Subcutaneous adipose tissue (tissue), 4 donors: ENCODE data around the gene DTNBP1. TPM values are rescaled to one million over a fixed set of nuclear protein-coding genes. Genes with fewer than 3 reads are reported as not detected.

Experiments
- total RNA-seq, 4 donors: library from RNA; depleted of rRNA; stranded (reverse); fragments of >200 nt; gene quantifications; one replicate each; pipeline ENCODE4 v1.1.0, GENCODE V29; 2016
- TF ChIP-seq, protein P1 (sequence below): fragments of 450-650 bp; IDR thresholded peaks from one replicate; pipeline ENCODE4 v1.5.1; 2016; ENCODE audit warnings: low read depth, mild to moderate bottlenecking, control low read depth, antibody characterized with exemption, moderate library complexity

DTNBP1 gene
- total RNA-seq, 4 donors from 2014 or later = 7.7 to 15.9 (median 12.5) TPM

DNA sequence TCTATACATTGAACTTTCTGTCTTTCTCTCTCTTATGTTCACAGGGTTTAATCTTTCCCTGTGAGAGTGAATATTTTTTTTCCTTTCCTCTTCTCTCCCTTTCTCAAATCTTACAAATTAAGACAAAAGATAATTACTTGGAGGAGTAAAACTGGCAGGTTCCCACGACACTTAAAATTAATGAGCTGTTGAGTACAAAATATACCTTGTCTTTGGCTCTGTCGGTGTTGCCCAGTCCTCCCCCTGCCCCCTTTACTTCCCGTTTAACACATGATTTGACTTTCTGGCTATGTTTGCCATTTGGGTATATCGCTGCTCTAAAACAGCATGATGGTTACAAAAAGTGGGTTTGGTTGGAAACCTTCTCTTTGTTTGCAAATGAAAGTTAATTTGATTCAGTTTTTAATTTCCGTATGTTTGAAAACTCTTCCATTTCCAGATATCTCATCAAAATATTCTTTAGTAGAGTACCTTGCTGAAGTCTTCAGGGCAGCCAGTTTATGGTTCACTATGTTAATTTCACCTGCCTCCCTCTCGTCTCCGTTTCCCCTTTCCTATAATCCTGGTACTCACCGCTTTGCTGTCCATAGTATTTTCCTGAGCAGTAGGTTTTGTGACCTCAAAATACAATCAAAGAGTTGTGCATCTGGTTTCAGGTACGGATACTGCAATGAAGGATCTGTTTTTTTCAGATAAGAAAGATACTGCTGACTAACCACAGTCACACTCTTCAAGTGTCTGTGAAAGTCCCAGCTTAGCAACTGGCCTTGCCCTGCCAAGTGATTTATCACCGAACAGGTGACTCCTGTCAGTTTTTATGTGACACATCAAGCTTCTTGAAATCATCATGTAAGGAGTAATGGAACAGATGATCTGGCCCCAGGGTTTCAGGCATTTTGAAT is 181.2 kb downstream of the DTNBP1 start:
- TF ChIP-seq, protein P1, sequence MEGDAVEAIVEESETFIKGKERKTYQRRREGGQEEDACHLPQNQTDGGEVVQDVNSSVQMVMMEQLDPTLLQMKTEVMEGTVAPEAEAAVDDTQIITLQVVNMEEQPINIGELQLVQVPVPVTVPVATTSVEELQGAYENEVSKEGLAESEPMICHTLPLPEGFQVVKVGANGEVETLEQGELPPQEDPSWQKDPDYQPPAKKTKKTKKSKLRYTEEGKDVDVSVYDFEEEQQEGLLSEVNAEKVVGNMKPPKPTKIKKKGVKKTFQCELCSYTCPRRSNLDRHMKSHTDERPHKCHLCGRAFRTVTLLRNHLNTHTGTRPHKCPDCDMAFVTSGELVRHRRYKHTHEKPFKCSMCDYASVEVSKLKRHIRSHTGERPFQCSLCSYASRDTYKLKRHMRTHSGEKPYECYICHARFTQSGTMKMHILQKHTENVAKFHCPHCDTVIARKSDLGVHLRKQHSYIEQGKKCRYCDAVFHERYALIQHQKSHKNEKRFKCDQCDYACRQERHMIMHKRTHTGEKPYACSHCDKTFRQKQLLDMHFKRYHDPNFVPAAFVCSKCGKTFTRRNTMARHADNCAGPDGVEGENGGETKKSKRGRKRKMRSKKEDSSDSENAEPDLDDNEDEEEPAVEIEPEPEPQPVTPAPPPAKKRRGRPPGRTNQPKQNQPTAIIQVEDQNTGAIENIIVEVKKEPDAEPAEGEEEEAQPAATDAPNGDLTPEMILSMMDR = no peak

DNA sequence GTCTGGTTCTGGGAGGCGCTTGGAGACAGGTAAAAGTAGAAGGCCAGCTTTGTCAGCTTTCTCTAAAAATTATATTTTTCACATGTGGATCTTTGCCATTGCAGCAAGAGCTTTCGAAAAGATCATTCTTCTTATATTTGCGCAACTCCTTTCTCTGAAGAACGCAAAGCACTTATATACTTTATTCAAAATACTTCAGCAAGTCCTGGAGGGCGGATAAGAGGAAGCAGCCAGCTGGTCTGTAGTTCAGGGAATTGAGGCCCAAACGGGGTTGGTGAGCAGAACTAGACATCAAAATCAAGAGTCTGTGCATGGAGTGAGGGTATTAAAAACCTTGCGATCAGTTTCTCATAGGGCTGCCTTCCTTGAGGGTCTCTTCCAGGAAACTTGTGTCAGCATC is 182.3 kb downstream of the DTNBP1 start:
- TF ChIP-seq, protein P1 = no peak

DNA sequence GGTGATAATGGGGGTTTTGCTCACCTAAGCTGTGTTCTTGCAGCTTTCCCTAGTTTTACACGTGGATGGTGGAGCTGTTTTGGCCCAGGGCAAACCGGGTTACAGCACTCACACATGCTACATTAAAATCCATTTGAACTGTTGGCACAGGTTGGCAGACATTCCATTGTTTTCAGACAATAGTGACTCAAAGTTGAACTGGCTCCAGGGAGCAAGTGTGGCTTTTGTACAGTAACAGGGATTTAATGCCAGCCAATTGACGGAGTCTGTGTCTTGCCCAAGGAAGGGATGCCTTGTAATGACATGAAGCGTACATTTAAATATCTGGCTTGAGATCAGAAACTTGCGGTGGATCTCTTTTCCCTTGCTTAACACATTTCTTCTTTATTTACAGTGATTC is 183.1 kb downstream of the DTNBP1 start:
- TF ChIP-seq, protein P1 = no peak

DNA sequence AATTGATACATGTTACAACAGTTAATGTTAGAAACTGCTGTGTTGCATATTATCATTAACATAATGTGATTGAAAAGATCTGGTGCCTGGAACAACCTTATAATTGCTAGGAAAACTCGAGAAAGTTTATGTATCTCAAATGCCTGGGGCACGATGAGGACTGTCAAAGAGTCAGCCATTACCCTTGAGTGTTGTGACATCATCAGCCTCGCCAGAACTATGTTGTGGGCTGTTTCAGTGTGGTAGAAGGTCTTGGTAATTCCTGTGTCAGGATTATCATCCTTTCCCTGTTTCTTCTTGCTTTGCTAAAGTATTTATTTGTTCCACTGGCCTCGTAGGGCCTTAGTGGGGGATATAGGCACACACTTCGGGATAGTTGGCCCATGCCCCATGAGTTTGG is 185.1 kb downstream of the DTNBP1 start:
- TF ChIP-seq, protein P1 = no peak

DNA sequence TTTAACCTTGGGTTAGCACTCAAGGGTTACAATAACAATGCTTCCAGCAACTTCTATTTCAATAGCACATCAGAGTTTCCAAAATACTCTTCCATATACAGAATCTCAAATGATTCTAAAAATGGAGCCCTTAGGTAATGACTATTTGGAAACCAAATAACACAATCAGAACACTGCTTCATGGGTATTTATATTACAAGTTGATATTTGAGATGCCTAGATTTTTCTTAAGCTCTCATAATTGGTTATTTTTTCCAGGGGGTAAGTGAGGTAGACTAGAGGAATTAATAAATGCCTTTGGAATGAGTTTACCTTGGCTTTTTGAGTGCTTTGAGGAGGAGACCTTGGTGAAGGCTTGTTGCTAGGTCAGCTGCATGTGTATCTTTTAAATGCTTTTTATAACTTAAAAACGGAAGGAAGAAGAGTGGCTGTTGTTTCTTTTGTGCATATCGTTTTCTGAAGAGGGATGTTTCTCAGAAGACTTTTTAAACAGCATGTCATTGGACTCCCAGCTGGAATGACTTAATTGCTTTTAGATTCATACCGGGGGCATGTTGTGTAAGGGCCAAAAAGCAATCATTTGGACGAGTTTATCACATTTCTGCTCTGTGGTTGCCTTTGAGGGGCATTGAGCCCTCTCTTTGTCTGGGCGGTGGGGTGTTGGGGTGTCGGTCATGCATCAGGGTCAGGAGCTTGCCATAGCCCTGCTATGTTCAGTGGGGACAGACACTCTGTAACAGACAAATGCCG is 186.0 kb downstream of the DTNBP1 start:
- TF ChIP-seq, protein P1 = no peak

DNA sequence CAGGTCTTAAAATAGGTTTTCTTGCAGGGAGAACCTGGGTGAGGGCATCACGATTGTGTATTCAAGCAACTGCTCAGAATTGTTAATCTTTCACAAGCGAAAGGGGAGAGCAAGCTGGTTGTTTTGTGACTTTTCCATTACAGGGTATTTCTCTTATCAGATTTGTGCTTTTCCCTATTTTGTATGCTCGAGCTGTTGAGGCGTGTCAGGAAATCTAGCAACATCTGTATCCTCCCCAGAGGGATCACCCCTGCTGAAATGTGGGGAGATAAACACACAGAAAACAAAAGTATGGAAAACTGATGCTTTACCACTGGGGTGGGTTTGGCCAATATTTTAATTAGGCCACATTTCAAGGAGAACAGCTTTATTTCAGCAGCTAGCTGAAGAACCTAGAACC is 187.0 kb downstream of the DTNBP1 start:
- TF ChIP-seq, protein P1 = no peak

DNA sequence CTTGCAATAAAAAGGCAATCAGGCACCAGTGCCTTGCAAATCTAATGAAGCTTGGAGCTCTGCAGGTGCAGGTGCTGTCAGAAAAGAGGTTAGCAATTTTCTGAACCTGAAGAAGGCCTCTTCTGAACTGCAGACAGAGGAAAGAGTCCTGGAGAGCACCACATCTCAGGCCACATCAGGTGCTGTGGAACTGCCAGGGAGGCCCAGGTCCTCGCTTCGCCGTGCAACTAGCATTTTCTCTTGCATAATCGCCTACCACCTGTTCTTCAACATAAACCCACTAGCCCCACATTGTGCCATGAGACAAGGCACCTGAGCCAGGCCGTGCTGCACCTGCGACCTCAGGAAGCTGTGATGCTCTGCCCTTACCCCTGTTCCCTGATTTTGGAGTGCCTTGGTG is 187.6 kb downstream of the DTNBP1 start:
- TF ChIP-seq, protein P1 = no peak
